PFSK-1 (cell line): ENCODE data around the gene CSKMT.

Experiments
- POLR2AphosphoS5 ChIP-seq: IDR thresholded peaks from 2 replicates; pipeline ENCODE4 v1.6.1; 2012; ENCODE audit warnings: low read depth, mild to moderate bottlenecking, control low read depth, low read length, moderate library complexity
- TAF1 ChIP-seq: IDR thresholded peaks from 2 replicates; pipeline ENCODE4 v1.6.1; 2012; ENCODE audit warnings: low read length, control low read depth, borderline replicate concordance; ENCODE audit not compliant: insufficient read depth

DNA sequence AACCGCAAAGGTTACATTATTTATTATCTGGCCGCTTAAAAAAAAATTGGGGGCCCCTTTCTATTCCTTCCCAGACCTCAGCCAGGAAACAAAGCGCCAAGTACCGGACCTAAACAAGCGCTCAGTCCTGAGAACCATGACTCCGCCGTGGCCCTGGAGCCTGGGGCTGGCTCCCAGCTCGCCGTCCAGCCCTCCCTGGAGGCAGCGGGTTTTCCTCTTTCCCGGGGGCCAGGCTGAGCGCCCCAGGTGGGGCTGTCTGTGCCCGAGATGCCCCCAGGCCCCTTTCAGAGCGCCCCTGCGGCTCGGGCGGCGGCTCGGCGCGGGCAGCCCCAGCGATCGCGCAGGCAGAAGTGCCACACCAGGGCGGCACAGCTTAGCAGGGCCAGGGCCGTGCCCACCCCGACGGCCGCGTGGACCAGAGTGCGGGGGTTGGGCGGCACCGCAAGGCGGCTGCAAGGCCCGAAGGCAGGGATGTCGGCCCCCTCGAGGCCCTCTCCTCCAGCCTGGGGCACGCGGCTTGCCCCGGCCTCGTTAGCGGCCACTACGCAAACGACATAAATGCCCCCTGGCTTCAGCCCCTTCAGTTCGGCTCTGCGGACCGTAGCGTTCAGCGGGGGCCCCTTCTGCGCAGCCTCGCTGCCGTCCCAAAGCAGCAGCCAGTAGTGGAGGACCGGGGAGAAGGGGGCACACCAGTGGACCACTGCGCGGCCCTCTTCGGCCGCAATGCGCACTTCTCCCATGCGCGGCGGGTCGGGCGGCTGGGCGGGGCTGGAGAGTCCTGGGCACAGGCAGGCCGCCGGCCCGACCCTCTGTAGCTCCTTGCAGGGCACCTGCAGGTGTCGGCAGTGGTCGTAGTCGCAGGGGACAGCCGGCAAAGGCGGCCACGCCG lies 22.6 kb downstream of the CSKMT start:
- TF ChIP-seq POLR2AphosphoS5, result no peak
- no peak for TF ChIP-seq TAF1
